AG08395 (cell line): ENCODE data around the gene COL6A6.

Source experiments
- DNase-seq: peaks from one replicate; pipeline ENCODE4 v3.0.0; 2012; ENCODE audit warnings: mixed read lengths, low spot score

The COL6A6 gene, protein sequence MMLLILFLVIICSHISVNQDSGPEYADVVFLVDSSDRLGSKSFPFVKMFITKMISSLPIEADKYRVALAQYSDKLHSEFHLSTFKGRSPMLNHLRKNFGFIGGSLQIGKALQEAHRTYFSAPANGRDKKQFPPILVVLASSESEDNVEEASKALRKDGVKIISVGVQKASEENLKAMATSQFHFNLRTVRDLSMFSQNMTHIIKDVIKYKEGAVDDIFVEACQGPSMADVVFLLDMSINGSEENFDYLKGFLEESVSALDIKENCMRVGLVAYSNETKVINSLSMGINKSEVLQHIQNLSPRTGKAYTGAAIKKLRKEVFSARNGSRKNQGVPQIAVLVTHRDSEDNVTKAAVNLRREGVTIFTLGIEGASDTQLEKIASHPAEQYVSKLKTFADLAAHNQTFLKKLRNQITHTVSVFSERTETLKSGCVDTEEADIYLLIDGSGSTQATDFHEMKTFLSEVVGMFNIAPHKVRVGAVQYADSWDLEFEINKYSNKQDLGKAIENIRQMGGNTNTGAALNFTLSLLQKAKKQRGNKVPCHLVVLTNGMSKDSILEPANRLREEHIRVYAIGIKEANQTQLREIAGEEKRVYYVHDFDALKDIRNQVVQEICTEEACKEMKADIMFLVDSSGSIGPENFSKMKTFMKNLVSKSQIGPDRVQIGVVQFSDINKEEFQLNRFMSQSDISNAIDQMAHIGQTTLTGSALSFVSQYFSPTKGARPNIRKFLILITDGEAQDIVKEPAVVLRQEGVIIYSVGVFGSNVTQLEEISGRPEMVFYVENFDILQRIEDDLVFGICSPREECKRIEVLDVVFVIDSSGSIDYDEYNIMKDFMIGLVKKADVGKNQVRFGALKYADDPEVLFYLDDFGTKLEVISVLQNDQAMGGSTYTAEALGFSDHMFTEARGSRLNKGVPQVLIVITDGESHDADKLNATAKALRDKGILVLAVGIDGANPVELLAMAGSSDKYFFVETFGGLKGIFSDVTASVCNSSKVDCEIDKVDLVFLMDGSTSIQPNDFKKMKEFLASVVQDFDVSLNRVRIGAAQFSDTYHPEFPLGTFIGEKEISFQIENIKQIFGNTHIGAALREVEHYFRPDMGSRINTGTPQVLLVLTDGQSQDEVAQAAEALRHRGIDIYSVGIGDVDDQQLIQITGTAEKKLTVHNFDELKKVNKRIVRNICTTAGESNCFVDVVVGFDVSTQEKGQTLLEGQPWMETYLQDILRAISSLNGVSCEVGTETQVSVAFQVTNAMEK (N-terminal part only)

DNA sequence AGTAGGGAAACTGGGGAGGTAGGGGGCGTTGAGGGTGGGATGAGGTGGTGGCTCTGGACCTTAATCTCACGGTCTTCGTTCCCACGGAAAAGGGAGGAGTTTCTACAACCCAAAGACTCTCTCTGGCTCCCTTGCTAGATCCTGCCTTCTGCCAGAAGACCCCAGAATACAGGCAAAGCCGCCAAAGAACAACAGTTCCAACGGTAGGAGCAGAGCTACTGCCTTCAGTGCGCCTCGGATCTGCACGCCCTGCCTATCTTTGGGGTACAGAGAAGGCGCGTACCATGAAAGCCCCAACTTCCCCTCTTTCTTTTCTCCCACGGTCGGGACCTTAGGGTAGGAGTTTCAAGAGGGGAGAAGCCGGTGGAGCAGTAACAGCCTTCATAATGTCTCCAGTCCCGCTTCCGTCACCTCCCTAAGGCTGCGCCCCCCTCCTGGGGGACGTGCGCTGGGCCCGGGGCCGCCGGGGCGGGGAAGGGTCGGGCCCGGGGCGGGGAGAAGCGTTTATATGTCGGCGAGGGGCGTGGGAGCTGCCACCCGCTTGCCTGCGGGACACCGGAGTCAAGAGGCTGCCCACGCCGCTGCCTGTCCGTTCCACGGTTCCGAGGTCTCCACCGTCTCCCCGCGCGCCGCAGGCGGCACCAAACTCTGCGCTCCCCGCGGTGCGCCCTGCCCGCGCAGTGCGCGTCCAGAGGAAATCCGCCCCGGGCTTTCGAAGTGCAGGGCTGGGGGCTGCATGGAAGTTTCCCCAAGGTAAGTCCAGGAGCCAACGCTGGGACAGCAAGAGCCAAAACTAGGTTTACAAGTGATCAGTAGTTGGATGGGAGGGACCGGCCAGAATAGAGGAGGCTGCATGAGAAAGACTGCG is at the start of gene COL6A6:
TSS of gene COL6A6 (plus strand) at position 533 of the 868 bp plus-strand sequence. CDS start 43,188 bp downstream, outside the sequence.
- DNase-seq: peak; percentile 19

DNA sequence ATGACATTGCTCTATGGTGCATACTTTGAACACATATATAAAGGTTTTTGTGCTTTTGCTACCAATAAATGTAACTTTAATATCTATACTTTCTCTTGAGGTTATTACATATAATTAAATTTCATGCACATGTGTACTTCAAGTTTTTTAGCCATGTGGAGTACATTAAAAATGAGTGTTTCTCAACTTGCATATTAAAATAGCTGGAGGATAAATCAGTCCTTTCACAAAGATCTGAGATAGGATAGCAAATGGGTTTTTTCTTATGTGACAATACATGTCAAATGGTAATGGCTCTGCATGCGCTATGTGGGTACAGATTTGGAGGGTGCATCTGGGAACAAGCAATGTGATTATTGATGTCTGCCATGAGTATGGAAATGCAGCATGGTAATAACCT is 48.7 kb upstream of the COL6A6 start:
- no peak for DNase-seq

DNA sequence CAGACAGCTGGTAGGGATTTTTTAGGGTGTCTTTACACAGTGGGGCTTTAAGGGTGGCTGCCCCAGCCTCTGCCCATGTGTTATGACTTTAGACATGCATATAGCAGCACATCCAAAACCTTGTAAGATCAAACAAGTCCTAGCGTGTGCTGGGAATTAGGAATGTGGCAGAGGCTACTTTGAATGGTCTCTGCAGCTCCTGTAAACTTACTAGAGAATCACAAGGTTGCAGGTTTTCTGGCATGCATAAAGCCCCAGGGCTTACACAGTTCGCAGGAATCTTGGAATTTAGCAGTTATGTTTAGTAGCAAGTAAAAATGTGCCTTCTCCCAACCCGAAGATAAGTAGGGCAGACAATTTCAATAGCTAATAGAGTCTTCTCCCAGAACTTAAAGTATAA is 46.9 kb upstream of the COL6A6 start:
- no peak for DNase-seq

DNA sequence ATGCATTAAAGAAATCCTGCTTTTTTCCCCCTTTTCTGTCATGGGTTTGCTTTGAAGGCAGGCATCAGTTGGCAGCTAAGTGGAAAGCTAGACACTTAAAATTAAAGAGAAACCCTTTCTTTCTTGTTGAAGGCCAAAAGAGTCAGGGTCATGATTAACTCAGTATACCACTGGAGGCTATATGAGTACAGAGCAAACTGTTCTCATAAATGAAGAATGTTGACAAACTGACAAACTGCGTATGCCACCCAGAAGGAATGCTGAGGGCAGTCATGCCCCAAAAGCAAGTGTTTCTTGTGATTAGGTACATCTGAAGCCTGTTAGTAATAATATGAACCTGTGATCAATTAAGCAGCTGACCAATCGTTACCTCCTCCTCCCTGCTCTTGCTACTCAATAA is 43.6 kb upstream of the COL6A6 start:
- no peak for DNase-seq

DNA sequence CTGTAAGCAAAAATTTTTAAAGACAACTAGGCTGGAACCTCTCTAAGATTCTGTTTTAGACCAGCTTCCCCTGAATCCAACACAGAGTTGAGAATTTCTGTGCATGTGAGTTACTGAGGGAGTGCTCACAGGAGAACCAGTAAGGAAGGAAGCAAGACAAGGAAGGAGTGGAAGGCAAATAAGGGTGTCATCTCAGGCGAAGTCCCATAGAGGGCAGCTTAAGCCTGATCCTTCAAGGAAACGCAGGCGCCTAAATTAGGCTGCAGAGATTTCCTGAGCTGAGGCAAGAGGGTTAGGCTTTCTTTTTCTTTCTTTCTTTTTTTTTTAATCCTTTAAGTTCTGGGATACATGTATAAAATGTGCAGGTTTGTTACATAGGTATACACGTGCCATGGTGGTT is 36.2 kb upstream of the COL6A6 start:
- DNase-seq: peak; percentile 79

DNA sequence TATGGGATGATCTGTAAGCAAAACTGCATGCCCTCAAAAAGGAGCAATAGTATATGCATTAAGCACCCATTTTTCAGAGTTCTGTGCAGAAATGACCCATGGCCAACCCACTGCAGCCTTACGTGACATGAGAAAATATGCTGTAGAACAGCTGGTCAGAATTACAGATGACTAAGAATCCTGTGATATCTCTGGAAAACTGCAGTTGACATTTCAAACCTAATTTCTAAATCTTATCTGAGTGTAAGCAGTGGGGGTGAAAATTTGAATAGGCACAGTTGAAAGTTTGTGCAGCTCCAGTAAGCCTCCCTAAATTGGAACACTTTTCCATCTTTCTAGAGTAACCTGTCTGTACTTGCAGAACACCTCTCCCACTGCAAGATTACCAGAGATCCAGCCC is 28.7 kb upstream of the COL6A6 start:
- DNase-seq: peak; percentile 52

DNA sequence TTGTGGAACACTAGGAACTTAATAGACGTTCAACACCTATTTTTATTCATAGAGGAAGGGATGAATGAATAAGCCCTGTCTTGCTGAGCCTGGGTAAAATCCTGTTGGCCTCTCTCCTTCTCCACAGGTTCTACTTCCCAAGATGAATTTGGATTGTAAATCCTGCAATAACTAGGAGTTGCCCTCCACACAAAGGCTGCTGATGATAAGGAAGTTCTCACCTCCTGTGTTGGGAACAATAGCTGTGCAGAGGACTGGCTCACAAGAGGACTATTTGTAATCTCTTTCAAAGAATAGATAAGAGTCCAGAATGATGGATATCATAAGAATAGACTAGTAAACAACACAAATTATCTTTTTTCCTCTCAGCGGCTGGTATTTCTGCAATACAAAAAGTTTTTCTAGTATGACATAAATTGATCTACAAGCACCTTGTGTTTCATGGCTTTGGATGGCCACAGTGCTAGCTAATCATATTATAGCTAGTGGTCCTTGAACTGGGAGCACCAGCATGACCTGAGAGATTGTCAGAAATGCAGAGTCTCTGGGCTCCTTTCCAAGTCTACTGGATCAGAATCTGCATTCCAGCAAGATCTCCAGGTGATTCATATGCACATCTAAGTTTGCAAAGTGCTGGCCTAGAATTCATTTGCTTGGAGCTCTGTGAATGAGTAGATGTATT is 28.1 kb upstream of the COL6A6 start:
- no peak for DNase-seq

DNA sequence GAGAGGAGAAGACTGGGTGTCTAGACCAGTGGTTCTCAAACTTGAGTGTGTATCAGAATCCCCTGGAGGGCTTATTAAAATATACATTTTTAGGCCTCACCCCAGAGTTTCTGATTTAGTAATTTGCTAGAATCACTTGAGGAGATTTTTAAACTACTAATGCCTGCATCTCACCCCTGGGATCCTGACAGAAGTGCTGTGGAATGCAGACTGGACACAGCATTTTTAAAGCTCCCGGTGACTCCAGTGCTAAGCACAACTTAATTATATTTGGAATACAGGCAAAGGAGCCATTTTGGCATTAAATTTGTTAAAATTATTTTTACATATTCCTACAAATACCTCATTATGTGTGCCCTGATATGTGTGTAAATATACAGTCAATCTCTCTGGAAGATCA is 26.7 kb upstream of the COL6A6 start:
- DNase-seq: peak; percentile 65

DNA sequence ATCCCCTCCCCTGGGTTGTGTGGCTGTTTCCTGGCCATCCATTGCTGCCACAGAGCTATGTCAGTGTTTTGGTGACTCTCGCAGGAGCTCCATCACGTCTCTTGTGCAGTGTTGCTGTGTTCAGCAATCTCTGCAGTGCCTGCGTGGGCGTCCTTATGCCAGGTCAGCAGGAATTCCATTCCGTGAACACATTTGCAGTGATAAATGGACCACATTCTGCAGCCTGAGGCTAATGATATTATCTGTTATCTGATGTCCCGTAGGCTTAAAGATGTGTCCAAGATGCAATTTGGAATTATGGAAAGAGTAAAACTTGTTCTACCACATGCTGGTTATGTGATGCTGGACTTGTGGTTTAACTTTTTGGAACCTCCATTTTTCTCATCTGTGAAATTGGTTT is 25.5 kb upstream of the COL6A6 start:
- DNase-seq: no peak

DNA sequence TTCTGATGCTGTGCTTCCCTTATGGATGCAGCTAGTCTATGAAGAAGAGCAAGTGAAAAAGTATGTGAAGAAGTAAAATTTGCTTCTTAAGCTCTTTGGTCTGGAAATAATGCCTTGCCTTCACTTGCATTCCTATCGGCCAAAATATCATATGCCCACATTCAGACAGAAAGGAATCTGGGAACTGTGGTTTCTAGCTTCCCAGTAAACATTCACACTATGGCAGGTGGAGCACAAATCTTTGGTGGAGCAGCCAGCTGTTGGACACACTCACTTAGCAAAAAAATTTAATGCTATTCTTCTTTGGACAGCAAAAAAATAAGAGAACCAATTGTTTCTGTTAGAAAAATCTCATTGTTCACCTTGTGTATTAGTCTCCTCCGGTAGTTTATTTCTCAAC is 12.3 kb upstream of the COL6A6 start:
- no peak for DNase-seq

DNA sequence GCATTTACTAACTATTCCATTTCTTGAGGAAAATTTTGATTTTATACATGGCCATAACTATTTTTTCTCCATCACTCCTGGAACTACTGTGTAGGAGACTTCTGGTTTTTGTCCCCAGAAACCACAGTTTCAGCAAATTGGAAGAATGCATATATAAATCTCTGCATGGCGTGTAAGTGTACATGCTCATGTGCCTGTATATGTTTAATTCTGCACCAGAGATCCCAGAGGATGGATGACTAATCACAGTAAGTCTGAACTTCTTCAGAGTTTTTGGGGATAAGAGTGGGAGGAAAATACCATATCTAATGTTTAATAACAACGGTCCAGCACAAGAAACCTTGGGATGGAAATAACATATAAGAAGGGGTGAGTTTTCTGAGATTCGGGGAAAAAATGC is 10.9 kb upstream of the COL6A6 start:
- DNase-seq: no peak

DNA sequence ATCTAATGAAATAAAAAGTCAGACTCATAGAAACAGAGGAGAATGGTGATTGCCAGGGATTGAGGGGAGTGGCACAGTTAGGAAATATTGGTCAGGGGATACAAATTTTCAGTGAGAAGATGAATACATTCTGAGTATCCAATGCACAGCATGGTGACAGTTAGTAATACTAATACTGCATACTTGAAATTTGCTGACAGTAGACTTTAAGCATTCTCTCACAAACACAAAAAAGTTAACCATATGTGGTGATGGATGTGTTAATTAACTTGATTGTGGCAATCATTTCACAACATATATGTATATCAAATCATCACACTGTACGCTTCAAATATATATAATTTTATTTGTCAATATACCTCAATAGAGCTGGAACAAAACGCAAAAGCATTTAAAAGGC is 9.2 kb upstream of the COL6A6 start:
- DNase-seq: no peak

DNA sequence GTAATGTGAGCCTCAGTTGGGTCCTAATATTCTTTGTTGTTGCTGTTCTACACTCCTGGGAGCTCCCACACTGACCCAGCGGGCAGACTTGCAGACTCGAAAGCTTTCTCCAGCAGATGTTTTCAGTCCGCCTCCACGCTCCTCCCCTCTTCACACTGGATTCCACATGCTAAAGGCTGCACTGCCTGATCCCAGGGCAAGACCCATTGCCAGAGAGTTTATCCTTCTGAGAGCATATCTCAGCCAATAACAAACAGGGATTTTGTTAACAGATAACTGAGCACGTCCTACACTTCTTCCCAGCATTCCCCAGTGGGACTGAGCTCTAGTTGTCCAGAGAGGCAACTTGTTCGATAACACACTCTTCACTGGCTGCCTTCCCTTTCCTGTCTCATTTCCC is 8.0 kb upstream of the COL6A6 start:
- peak; percentile 35 for DNase-seq

DNA sequence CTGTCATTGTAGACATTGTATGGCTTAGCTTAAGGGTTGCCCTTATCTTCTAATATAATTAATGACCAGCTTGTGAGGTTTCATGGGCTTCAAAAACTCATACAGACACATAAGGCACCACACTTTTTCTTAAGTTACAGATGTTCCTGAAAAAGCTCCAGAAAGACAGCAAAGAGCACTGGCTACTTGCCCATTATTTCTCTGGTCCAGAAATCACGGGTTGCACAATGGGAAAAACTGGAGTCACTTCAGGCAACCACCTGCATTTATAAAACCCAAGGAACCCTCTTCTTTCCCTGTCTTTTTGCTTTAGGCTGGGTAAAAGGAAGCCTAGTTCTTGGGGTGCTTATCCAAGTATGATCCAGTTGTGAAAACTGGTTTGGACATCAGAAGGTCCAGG is 2.3 kb upstream of the COL6A6 start:
- DNase-seq: no peak

DNA sequence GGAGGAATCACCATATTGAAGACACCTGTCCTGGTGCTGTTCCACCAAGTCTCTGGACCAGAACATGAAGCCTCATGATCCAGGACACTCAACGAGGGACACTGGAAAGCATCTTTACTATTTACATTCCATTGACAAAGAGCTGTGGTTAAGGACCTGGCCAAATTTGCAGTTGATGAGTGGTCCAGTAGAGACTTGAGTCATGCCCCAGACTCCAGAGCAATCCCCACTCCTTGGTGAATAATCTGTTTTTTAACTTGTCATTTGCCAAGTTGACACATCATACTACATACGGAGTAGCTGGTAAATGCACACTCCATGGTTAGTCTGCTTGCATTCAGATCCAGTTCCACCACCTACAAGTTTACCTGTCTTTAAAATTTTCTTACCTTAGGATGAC is 1.2 kb upstream of the COL6A6 start:
- peak; percentile 77 for DNase-seq

DNA sequence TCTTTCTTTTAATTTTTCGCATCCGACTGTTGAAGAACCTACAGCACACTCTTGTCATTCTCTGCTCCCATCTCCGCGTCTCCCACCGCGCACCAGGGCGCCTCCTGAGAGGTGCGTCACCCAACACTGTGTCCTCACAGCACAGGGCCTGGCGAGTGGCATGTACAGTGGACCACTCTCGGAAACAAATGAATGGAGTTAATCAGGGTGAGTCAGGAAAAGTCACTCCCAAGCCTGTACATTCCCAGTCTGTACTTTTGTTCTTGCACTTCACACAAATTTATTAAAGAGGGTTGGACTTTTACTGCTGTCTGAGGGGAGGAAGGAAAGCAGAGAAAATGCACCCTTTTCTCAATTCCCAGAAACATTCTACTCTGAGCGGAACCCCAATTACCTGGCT is 625 bp downstream of the COL6A6 start:
- peak; percentile 53 for DNase-seq

DNA sequence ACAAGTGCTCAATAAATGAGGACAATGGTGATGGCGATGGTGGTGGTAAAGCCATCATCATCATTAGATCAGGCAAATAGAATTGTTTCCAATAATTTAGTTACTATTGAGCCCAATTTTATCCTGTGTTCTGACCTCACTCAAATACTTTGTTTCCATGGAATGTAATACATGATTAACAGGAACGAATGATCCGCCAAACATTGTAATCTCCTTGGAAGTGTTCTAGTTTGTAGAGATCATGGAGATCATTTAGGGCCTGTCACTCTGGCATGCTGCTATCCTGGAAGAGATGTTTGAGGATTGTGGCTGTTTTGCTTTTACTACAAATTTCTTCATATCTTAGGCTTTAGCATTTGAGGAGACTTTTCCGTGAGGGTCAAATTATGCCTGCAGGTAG is 2.8 kb downstream of the COL6A6 start:
- no peak for DNase-seq

DNA sequence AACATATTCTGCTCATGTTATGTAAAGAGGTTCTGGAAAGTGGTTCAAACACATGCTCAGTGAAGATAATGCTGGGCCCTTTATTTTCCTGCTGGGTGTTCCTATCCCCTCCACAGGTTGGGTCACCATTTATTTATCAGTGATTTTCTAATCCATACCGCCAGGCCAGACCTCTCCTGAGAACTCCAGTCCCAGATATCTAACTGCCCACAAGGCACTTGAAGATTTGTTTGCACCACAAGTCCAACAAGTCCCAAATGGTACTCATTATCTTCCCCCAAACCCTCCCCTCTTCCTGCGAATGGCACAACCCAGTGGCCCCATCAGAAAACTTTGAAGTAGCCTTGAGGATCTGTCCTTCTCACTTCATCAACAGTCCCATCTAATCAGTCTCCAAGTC is 5.4 kb downstream of the COL6A6 start:
- DNase-seq: no peak

DNA sequence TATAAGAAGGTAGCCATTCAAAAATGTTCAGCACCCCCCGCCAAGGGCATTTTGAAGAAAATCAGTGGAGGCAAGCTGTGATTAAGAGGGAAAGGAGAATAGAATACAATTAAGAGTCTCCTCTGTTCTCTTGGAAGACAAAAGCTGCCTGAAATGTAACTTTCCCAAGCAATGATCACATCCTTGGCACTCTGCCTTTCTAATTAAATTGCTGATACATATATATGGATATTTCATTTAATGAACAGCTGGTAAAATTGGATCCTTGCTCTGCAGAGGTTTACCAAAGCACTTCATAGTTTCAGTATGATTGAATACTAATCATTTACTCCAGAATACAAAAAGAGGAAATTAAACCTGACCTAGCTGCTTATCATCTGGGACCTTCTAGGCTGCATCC is 10.4 kb downstream of the COL6A6 start:
- no peak for DNase-seq

DNA sequence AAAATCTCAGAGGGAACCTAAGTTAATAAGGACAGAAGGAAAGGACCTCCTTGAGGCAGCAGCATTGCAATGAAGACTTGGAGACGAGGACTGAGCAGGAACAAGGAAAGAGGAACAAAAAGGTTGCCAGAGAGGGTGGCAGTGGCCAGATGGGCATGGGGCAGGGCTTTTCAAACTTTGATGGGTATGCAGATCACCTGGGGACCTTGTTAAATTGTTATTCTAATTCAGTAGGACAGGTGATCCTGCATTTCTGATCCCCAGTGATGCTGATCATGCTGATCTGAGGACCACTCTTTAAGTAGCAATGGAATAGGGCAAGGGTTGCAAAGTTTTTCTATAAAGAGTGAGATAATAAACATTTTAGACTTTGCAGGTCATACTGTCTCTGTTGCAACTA is 11.1 kb downstream of the COL6A6 start:
- DNase-seq: no peak
